Uterus (tissue), 2 donors: Measurements from ENCODE around the gene ZC3H7B.

Experiments used
- POLR2A ChIP-seq, 2 donors: fragments of 450-650 bp; IDR thresholded peaks; one replicate each; pipeline ENCODE4 v1.6.1; 2016; ENCODE audit warnings: antibody characterized with exemption in 2 of 2, mild to moderate bottlenecking in 1 of 2, moderate library complexity in 1 of 2
- TF ChIP-seq, protein P1 (sequence below), 4 experiments: fragments of 200-600 bp in 2 of 4; fragments of 450-650 bp in 2 of 4; sonication (generic) in 2 of 4; IDR thresholded peaks; one replicate each; pipeline ENCODE4 v1.5.1; 2016 to 2019; ENCODE audit warnings: antibody characterized with exemption in 4 of 4, mild to moderate bottlenecking in 2 of 4, moderate library complexity in 1 of 4

DNA sequence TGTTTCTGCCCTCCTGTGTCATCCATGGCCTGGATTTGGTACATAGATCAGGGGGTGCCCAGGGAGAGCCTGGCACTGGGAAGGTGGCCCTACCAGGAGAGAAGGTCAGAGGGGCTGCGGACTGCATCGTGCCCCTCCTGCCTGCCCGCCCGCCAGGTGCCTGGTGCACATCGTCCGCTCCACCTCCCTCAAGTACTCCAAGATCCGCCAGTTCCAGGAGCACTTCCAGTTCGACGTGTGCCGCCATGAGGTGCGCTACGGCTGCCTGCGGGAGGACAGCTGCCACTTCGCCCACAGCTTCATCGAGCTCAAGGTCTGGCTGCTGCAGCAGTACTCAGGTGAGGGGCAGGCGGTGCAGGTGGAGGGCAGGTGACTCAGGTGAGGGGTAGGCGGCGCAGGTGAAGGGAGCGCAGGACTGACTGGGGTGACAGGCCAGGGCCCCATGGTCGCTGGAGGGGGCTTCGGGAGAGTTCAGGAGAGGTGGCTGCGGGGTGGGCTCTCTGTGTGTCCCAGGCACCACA lies 47.7 kb downstream of the ZC3H7B start:
- TF ChIP-seq, protein P1, sequence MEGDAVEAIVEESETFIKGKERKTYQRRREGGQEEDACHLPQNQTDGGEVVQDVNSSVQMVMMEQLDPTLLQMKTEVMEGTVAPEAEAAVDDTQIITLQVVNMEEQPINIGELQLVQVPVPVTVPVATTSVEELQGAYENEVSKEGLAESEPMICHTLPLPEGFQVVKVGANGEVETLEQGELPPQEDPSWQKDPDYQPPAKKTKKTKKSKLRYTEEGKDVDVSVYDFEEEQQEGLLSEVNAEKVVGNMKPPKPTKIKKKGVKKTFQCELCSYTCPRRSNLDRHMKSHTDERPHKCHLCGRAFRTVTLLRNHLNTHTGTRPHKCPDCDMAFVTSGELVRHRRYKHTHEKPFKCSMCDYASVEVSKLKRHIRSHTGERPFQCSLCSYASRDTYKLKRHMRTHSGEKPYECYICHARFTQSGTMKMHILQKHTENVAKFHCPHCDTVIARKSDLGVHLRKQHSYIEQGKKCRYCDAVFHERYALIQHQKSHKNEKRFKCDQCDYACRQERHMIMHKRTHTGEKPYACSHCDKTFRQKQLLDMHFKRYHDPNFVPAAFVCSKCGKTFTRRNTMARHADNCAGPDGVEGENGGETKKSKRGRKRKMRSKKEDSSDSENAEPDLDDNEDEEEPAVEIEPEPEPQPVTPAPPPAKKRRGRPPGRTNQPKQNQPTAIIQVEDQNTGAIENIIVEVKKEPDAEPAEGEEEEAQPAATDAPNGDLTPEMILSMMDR (IDR thresholded peaks at IDR 0.05): no peak
- TF ChIP-seq POLR2A (IDR thresholded peaks at IDR 0.05): no peak
